Measurements from ENCODE around the gene TIAM1. TPM values are rescaled to one million over a fixed set of nuclear protein-coding genes. Genes with fewer than 3 reads are reported as not detected.

Gene TIAM1
- total RNA-seq, 4 donors from 2014 or later = 0.66 to 3.5 (median 1.0) TPM

- in situ Hi-C loops (cut with MboI; ENCODE audit: low sequenced_read_pairs in 4 of 4) = loop anchor here in 3 of 4 donors (10.0 to 25.0 kb wide), 4 partner anchors 488 to 1037 kb away; partner anchors contain the start of genes KRTAP23-1 (in 2 of the 3) and KRTAP27-1 (in 2 of the 3)
- no peak for ATAC-seq
- intact Hi-C loops (cut with DNase I; ENCODE audit: low total_unique reads) = loop anchor here (10.0 kb wide), 1 partner anchor 506 kb away; no protein-coding TSS in a partner anchor
These were observed 244.9 kb downstream of the TIAM1 start for GRCh38 chr21:31099122-31099521.

GRCh38 chr21:31098576-31099005 is 245.5 kb downstream of the TIAM1 start:
- in situ Hi-C loops (cut with MboI; ENCODE audit: low sequenced_read_pairs in 4 of 4) (loop anchor here in 3 of 4 donors (10.0 to 25.0 kb wide), 4 partner anchors 489 to 1036 kb away; partner anchors contain the start of genes KRTAP23-1 (in 2 of the 3) and KRTAP27-1 (in 2 of the 3)), intact Hi-C loops (cut with DNase I; ENCODE audit: low total_unique reads) (loop anchor here (10.0 kb wide), 1 partner anchor 506 kb away; no protein-coding TSS in a partner anchor)
- peak; percentile 28 to 71 (median 58) for TF ChIP-seq CTCF (IDR thresholded peaks at IDR 0.05 in 4 of 5, conservative IDR thresholded peaks at IDR 0.05 in 1 of 5)
- no peak for TF ChIP-seq POLR2A (IDR thresholded peaks at IDR 0.05)
- Histone ChIP-seq H3K27ac (no peak overlapping the region), H3K27me3 (peaks cover 0 to 5% (median 0%) of the 10 kb centered on the region in 3 donors), H3K9me3 (no peaks in the 10 kb centered on the region), H3K4me1 (no peaks in the 10 kb centered on the region), H3K36me3 (no peaks in the 10 kb centered on the region), H3K4me3 (no peak overlapping the region)
- ATAC-seq (peak in 1 of 2 donors; percentile 21), DNase-seq (peak; percentile 11 to 26)

More at GRCh38 chr21:31099122-31099521, 244.9 kb downstream of the TIAM1 start:
- no peak for DNase-seq
- no peak overlapping the region for H3K4me3 ChIP-seq
- H3K36me3 ChIP-seq = no peaks in the 10 kb centered on the region
- H3K27ac ChIP-seq = no peak overlapping the region
- peaks cover 0 to 5% (median 0%) of the 10 kb centered on the region in 3 donors for H3K27me3 ChIP-seq
- H3K9me3 ChIP-seq = no peaks in the 10 kb centered on the region
- TF ChIP-seq CTCF (IDR thresholded peaks at IDR 0.05 in 4 of 5, conservative IDR thresholded peaks at IDR 0.05 in 1 of 5) = no peak
- TF ChIP-seq POLR2A (IDR thresholded peaks at IDR 0.05) = no peak
- no peaks in the 10 kb centered on the region for H3K4me1 ChIP-seq

GRCh38 chr21:31092832-31093625 is 251.0 kb downstream of the TIAM1 start:
- intact Hi-C loops (cut with DNase I; ENCODE audit: low total_unique reads) (loop anchor here (10.0 kb wide), 1 partner anchor 512 kb away; no protein-coding TSS in a partner anchor), in situ Hi-C loops (cut with MboI; ENCODE audit: low sequenced_read_pairs in 4 of 4) (loop anchor here in 3 of 4 donors (10.0 to 25.0 kb wide), 4 partner anchors 494 to 1031 kb away; partner anchors contain the start of genes KRTAP23-1 (in 2 of the 3) and KRTAP27-1 (in 2 of the 3))
- TF ChIP-seq CTCF (IDR thresholded peaks at IDR 0.05 in 4 of 5, conservative IDR thresholded peaks at IDR 0.05 in 1 of 5) = no peak
- TF ChIP-seq POLR2A (IDR thresholded peaks at IDR 0.05) = no peak

GRCh38 chr21:31090376-31090775 is 253.7 kb downstream of the TIAM1 start:
- intact Hi-C loops (cut with DNase I; ENCODE audit: low total_unique reads) = loop anchor here (10.0 kb wide), 1 partner anchor 514 kb away; no protein-coding TSS in a partner anchor
- Histone ChIP-seq H3K9me3 (no peaks in the 10 kb centered on the region), H3K27ac (no peak overlapping the region), H3K27me3 (no peaks in the 10 kb centered on the region), H3K4me1 (no peaks in the 10 kb centered on the region), H3K36me3 (no peaks in the 10 kb centered on the region), H3K4me3 (no peak overlapping the region)
- DNase-seq = no peak
- ATAC-seq = no peak
- TF ChIP-seq POLR2A (IDR thresholded peaks at IDR 0.05) = no peak
- no peak for TF ChIP-seq CTCF (IDR thresholded peaks at IDR 0.05 in 4 of 5, conservative IDR thresholded peaks at IDR 0.05 in 1 of 5)
- in situ Hi-C loops (cut with MboI; ENCODE audit: low sequenced_read_pairs in 4 of 4) = loop anchor here in 3 of 4 donors (10.0 to 25.0 kb wide), 4 partner anchors 497 to 1028 kb away; partner anchors contain the start of genes KRTAP23-1 (in 2 of the 3) and KRTAP27-1 (in 2 of the 3)

More at GRCh38 chr21:31092832-31093625, 251.0 kb downstream of the TIAM1 start:
- no peak overlapping the region for H3K27ac ChIP-seq
- H3K4me3 ChIP-seq = no peak overlapping the region
- H3K4me1 ChIP-seq = no peaks in the 10 kb centered on the region
- ATAC-seq (no peak), DNase-seq (no peak)
- H3K9me3 ChIP-seq = no peaks in the 10 kb centered on the region
- H3K27me3 ChIP-seq = no peaks in the 10 kb centered on the region
- H3K36me3 ChIP-seq = no peaks in the 10 kb centered on the region

All from gastrocnemius medialis (tissue), 4 donors.